BJ (cell line): ENCODE results near the gene HTT. TPM values are rescaled to one million over a fixed set of nuclear protein-coding genes. Genes with fewer than 3 reads are reported as not detected.

ENCODE experiments used
- CTCF ChIA-PET: fragments of 350-600 bp; formaldehyde crosslinking; extraction: SDS; loops from one replicate; lab custom pipeline; 2021; ENCODE audit warnings: antibody characterized with exemption, inconsistent platforms; lab: Yijun Ruan, JAX
- POLR2A ChIA-PET: fragments of 300-600 bp; sonication (Branson Sonifier 250); formaldehyde crosslinking; extraction: SDS; loops from one replicate; lab custom pipeline; 2021; ENCODE audit warnings: antibody characterized with exemption; lab: Charles Lee
- DNase-seq: peaks from one replicate; pipeline ENCODE4 v3.0.0-alpha.2; 2011; ENCODE audit warnings: low read depth
- H3K27me3 ChIP-seq: 2 replicates; pipeline ENCODE4 v1.6.0; 2011; ENCODE audit warnings: low read length; ENCODE audit not compliant: control insufficient read depth, insufficient read depth
- H3K36me3 ChIP-seq: 2 replicates; pipeline ENCODE4 v1.5.1; 2011; ENCODE audit warnings: low read length; ENCODE audit not compliant: control insufficient read depth, insufficient read depth
- H3K4me3 ChIP-seq: 2 replicates; pipeline ENCODE4 v1.5.1; 2011; ENCODE audit warnings: low read depth, mild to moderate bottlenecking, control low read depth, low read length
- CTCF ChIP-seq: IDR thresholded peaks from 2 replicates; pipeline ENCODE4 v1.5.1; 2011; ENCODE audit warnings: low read depth, mild to moderate bottlenecking, control low read depth, inconsistent platforms, low read length, moderate library complexity; ENCODE audit not compliant: insufficient read depth
- polyA plus RNA-seq: library from polyadenylated mRNA; depleted of rRNA; stranded (reverse); fragments of >200 nt; gene quantifications from 2 replicates; pipeline ENCODE4 v1.2.3, GENCODE V29; 2011; rRNA removed
- small RNA-seq: library from RNA; depleted of rRNA; stranded (forward); fragments of <200 nt; gene quantifications from one replicate; pipeline ENCODE3, GENCODE V24; 2012; ENCODE audit warnings: low replicate concordance, low read depth; ENCODE audit not compliant: insufficient read length

Gene HTT
- polyA plus RNA-seq, 1 experiment: 13.6 TPM

DNA sequence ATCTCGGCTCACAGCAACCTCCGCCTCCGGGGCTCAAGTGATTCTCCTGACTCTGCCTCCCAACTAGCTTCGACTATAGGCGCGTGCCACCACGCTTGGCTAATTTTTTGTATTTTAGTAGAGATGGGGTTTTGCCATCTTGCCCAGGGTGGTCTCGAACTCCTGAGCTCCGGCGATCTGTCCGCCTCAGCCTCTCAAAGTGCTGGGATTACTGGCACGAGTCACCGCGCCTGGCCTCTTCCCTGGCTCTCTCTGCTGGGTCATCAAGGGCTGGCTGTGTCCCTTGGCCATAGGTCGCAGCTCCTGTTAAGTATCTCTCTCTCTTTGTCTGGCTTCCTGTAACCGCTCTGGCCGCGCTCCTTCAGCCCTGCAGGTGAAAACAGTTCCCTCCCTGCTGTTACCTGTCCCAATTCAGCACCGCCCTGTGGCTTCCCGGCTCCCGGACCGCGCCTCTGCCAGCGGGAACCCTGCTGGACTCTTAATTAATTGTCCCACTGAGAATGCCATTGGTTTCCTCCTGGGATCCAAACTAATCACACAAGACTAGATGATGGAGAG, 217.0 kb downstream of the HTT start:
- CTCF ChIA-PET: interaction anchor here (0.6 to 0.8 kb wide), 2 partner anchors 73 to 91 kb away, joined by 3 read pairs; no protein-coding TSS in a partner anchor
- peak overlapping the region; percentile 88 for H3K4me3 ChIP-seq

GRCh38 chr4:3291969-3292570, 217.6 kb downstream of the HTT start:
- ChIA-PET CTCF (interaction anchor here (0.6 to 0.8 kb wide), 2 partner anchors 73 to 92 kb away, joined by 3 read pairs; no protein-coding TSS in a partner anchor), POLR2A (no interaction called here)
- TF ChIP-seq CTCF: no peak
- no peak for DNase-seq
- H3K27me3 ChIP-seq: no peaks in the 10 kb centered on the region
- no peaks in the 10 kb centered on the region for H3K36me3 ChIP-seq
- H3K4me3 ChIP-seq: peak overlapping the region; percentile 88

More for the DNA sequence above, 217.0 kb downstream of the HTT start:
- TF ChIP-seq CTCF: no peak
- Histone ChIP-seq H3K27me3 (no peaks in the 10 kb centered on the region), H3K36me3 (no peaks in the 10 kb centered on the region)
- no peak for DNase-seq
- POLR2A ChIA-PET: no interaction called here

DNA sequence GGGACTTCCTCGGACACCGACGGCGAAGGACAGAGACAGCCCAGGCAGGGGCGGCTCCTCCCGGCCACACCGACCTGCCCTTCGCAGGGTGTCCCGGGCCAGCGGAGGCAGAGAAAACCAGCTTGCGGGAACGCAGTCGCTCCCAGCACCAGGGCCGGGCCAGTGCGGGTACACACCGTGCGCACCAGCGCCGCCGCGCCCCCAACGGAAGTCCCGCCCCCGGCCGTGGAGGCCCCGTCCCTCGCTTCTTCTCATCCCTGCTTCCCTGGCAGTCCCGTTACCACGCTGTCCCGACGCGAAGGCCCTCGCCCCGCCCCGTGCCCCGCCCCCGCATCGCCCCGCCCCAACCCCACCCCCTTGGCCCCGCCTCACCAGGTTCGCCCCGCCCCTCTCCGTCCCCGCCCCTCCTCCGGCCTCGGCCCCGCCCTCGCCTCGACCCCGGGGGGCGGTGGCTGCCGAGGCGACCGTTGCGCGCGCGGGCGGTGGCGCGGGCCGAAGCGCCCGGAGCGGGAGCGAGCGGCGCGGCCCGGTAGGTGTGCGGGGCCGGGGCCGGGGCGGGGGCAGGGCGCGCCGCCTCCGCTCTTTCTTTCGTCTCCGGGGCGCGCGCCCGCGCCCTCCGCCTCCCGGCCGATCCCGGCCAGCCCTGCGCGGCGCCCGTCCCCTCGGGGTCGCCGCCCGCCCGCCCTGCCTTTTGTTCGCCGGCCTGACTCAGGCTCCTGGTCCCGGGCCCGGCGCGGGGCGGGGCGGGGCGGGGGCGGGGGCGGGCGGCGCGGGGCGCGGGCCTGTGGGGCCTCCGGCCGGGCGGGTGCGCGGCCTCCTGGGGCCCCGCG, 218.3 kb downstream of the HTT start, which contains the start of gene RGS12:
TSS of gene RGS12 (plus strand) at position 451 of the 830 bp plus-strand sequence. CDS start 23,150 bp downstream, outside the sequence.
- ChIA-PET POLR2A (no interaction called here), CTCF (interaction anchor here (1.1 kb wide), 1 partner anchor 12 kb away, joined by 4 read pairs; no protein-coding TSS in a partner anchor)
- H3K27me3 ChIP-seq: no peaks in the 10 kb centered on the region
- peak; percentile 43 for DNase-seq
- peak within 1 kb of the TSS; percentile 88 for H3K4me3 ChIP-seq
- TF ChIP-seq CTCF: no peak
- H3K36me3 ChIP-seq: no peaks in the 10 kb centered on the region

Small RNAs within 50 kb of the gene (small RNA-seq; reads per million reads assigned to genes)
- gene RF02134 (not detected), gene RF02135 (not detected), gene RNU6-204P (0.63 reads per million)

Other genes starting within 250 kb of the HTT start
- gene ADD1, start 230.8 kb upstream of the HTT start, polyA plus RNA-seq: 96.8 and 140 TPM in 2 replicates
- gene NOP14, start 111.3 kb upstream of the HTT start, polyA plus RNA-seq: 7.1 and 8.2 TPM in 2 replicates
- gene GRK4, start 111.1 kb upstream of the HTT start, polyA plus RNA-seq: 1.9 and 2.1 TPM in 2 replicates
- not detected in 2 replicates for gene HTT-AS, start 143 bp upstream of the HTT start, polyA plus RNA-seq
- gene MSANTD1, start 174.5 kb downstream of the HTT start, polyA plus RNA-seq: 0.06 and 0.10 TPM in 2 replicates
- 5.5 and 16.3 TPM in 2 replicates for gene RGS12, start 218.3 kb downstream of the HTT start, polyA plus RNA-seq